H1 (cell line): Measurements from ENCODE around the gene TNFRSF6B.

Experiments
- CREB1 ChIP-seq: IDR thresholded peaks from 2 replicates; pipeline ENCODE4 v1.6.1; 2012; ENCODE audit warnings: inconsistent platforms
- CTCF ChIP-seq, 3 experiments: IDR thresholded peaks; 1 replicate in 2 of 3; 2 replicates in 1 of 3; pipeline versions ENCODE4 v1.5.1 to v1.6.1; 2011; ENCODE audit warnings: low read length in 3 of 3, mild to moderate bottlenecking in 3 of 3, inconsistent platforms in 2 of 3, low read depth in 1 of 3, moderate library complexity in 1 of 3; ENCODE audit not compliant: insufficient read depth in 1 of 3; ENCODE audit errors: control extremely low read depth in 1 of 3
- EZH2 ChIP-seq: fragments of 200-600 bp; sonication (generic); IDR thresholded peaks from 2 replicates; pipeline ENCODE4 v1.7.1; 2012; ENCODE audit warnings: low read depth, mild to moderate bottlenecking, moderate library complexity, low read length, inconsistent platforms; ENCODE audit not compliant: severe bottlenecking
- GABPA ChIP-seq: IDR thresholded peaks from 2 replicates; pipeline ENCODE4 v1.6.1; 2011; ENCODE audit warnings: mild to moderate bottlenecking, low read length, moderate library complexity, borderline replicate concordance; ENCODE audit not compliant: insufficient read depth
- HDAC2 ChIP-seq, 2 experiments: fragments of 300-600 bp in 1 of 2; sonication (generic) in 1 of 2; IDR thresholded peaks; 2 replicates each; pipeline ENCODE4 v1.6.1; 2011 to 2012; ENCODE audit warnings: low read depth in 2 of 2, low read length in 2 of 2, mild to moderate bottlenecking in 2 of 2, moderate library complexity in 2 of 2, borderline replicate concordance in 1 of 2, inconsistent platforms in 1 of 2
- MAFK ChIP-seq: IDR thresholded peaks from 2 replicates; pipeline ENCODE4 v1.6.1; 2012; ENCODE audit warnings: low read depth, mild to moderate bottlenecking, improper control_type of control experiment, low read length
- TBP ChIP-seq: IDR thresholded peaks from 2 replicates; pipeline ENCODE4 v1.6.1; 2011; ENCODE audit warnings: low read depth, low read length, improper control_type of control experiment
- YY1 ChIP-seq: IDR thresholded peaks from 2 replicates; pipeline ENCODE4 v1.6.1; 2011; ENCODE audit warnings: low read depth, mild to moderate bottlenecking, low read length

GRCh38 chr20:63692436-63693082 is 3.9 kb upstream of the TNFRSF6B start:
- TF ChIP-seq MAFK (no peak), CREB1 (no peak), CTCF (IDR thresholded peaks at IDR 0.05; ENCODE audit: control extremely low read depth in 1 of 3, insufficient read depth in 1 of 3, low read depth in 1 of 3, low read length in 3 of 3) (no peak), TBP (no peak), HDAC2 (IDR thresholded peaks at IDR 0.05; ENCODE audit: borderline replicate concordance in 1 of 2, low read depth in 2 of 2, low read length in 2 of 2) (no peak), EZH2 (no peak), GABPA (no peak), YY1 (no peak)
